Chondrocyte (in vitro differentiated cells): ENCODE data around the gene POLR2I. TPM values are rescaled to one million over a fixed set of nuclear protein-coding genes. Genes with fewer than 3 reads are reported as not detected.

Source experiments
- DNase-seq: peaks from one replicate; pipeline ENCODE4 v3.0.0; 2021; ENCODE audit warnings: mixed read lengths, low spot score
- H3K27ac Mint-ChIP-seq: one replicate; pipeline ENCODE4 v1.8.0; 2021; ENCODE audit warnings: mild to moderate bottlenecking, moderate library complexity, mixed read lengths; ENCODE audit not compliant: unreplicated experiment
- H3K27me3 Mint-ChIP-seq: 2 replicates; pipeline ENCODE4 v1.8.0; 2021; ENCODE audit warnings: low read depth, mixed read lengths
- H3K36me3 Mint-ChIP-seq: 2 replicates; pipeline ENCODE4 v1.8.0; 2021; ENCODE audit warnings: low read depth, mixed read lengths
- H3K4me1 Mint-ChIP-seq: 2 replicates; pipeline ENCODE4 v1.8.0; 2021; ENCODE audit warnings: low read depth, mild to moderate bottlenecking, mixed read lengths
- H3K4me3 Mint-ChIP-seq: one replicate; pipeline ENCODE4 v1.8.0; 2021; ENCODE audit warnings: mild to moderate bottlenecking, moderate library complexity, mixed read lengths; ENCODE audit not compliant: unreplicated experiment
- H3K9me3 Mint-ChIP-seq: 2 replicates; pipeline ENCODE4 v1.8.0; 2021; ENCODE audit warnings: low read depth, mixed read lengths
- CTCF ChIP-seq: fragments of 200-600 bp; sonication (generic); IDR thresholded peaks from 2 replicates; pipeline ENCODE4 v1.5.0; 2021; ENCODE audit warnings: antibody characterized with exemption, mild to moderate bottlenecking, moderate library complexity
- total RNA-seq: library from RNA; stranded (reverse); gene quantifications from 3 replicates; pipeline ENCODE4 v1.2.1, GENCODE V29; 2021

POLR2I gene
- total RNA-seq, 1 donor from 2014 or later: 43.5 TPM

GRCh38 chr19:36142496-36142895 is 27.8 kb upstream of the POLR2I start:
- H3K27me3 Mint-ChIP-seq: no peaks in the 10 kb centered on the region
- no peak for DNase-seq
- TF ChIP-seq CTCF: no peak
- no peaks in the 10 kb centered on the region for H3K9me3 Mint-ChIP-seq
- H3K4me3 Mint-ChIP-seq: no peak overlapping the region
- peaks cover 34% of the 10 kb centered on the region for H3K36me3 Mint-ChIP-seq
- no peak overlapping the region for H3K27ac Mint-ChIP-seq
- peaks cover 10% of the 10 kb centered on the region for H3K4me1 Mint-ChIP-seq

- peak overlapping the region; percentile 71 for H3K27ac Mint-ChIP-seq
- TF ChIP-seq CTCF: no peak
- H3K4me1 Mint-ChIP-seq: peaks cover 12% of the 10 kb centered on the region
- H3K9me3 Mint-ChIP-seq: no peaks in the 10 kb centered on the region
- peak overlapping the region; percentile 97 for H3K4me3 Mint-ChIP-seq
- no peaks in the 10 kb centered on the region for H3K27me3 Mint-ChIP-seq
- no peak for DNase-seq
- peaks cover 32% of the 10 kb centered on the region for H3K36me3 Mint-ChIP-seq
Measured at GRCh38 chr19:36142046-36142445, 27.4 kb upstream of the POLR2I start.

GRCh38 chr19:36141039-36141927 is 26.6 kb upstream of the POLR2I start:
- no peak for TF ChIP-seq CTCF

GRCh38 chr19:36140304-36141038 is 25.8 kb upstream of the POLR2I start:
- Mint-ChIP-seq H3K27ac (peak overlapping the region; percentile 98), H3K9me3 (no peaks in the 10 kb centered on the region), H3K27me3 (no peaks in the 10 kb centered on the region), H3K4me1 (peaks cover 26% of the 10 kb centered on the region), H3K36me3 (peaks cover 18% of the 10 kb centered on the region), H3K4me3 (peak overlapping the region; percentile 97)
- TF ChIP-seq CTCF: no peak
- DNase-seq: no peak

More at GRCh38 chr19:36141039-36141927, 26.6 kb upstream of the POLR2I start:
- Mint-ChIP-seq H3K36me3 (peaks cover 25% of the 10 kb centered on the region), H3K9me3 (no peaks in the 10 kb centered on the region), H3K27me3 (no peaks in the 10 kb centered on the region), H3K27ac (peak overlapping the region; percentile 98), H3K4me3 (peak overlapping the region; percentile 97), H3K4me1 (peaks cover 20% of the 10 kb centered on the region)
- DNase-seq: no peak
